Erythroblast (primary cell): Measurements from ENCODE around the gene TMEM82.

Source experiments
- GATA1 ChIP-seq: IDR thresholded peaks from 2 replicates; pipeline ENCODE4 v1.6.1; 2011; ENCODE audit warnings: low read depth, mild to moderate bottlenecking, control low read depth, low read length, moderate library complexity
- POLR2A ChIP-seq: IDR thresholded peaks from 2 replicates; pipeline ENCODE4 v1.6.1; 2011; ENCODE audit warnings: mild to moderate bottlenecking, low read length

DNA sequence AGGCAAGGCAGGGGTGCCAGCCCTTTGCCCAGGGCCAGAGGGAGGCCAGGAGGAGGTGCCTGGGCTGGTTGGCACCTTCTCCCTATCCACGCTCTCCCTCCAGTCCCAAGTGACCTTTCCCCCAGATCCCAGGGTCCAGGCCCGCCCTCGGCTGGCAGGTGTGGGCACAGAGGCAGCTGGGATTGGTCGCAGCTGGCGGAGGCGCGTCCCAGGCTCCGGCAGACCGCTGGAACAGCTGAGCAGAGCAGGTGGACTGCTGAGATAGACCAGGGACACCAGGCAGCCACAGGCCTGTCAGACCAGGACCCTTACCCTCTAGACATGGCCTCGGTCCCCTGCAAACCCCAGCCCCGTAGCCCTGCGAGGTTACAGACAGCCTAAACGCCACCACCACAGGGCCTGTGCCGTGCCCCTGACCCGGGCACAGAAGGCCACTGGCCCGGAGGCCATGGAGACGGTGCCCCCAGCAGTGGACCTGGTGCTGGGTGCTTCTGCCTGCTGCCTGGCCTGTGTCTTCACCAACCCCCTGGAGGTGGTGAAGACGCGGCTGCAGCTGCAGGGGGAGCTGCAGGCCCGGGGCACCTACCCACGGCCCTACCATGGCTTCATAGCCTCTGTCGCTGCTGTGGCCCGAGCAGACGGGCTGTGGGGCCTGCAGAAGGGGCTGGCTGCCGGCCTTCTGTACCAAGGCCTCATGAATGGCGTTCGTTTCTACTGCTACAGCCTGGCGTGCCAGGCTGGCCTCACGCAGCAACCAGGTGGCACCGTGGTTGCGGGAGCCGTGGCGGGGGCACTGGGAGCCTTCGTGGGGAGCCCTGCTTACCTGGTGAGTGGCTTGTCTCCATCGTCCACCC is 6.0 kb upstream of the TMEM82 start, which contains the start of gene SLC25A34:
- TF ChIP-seq POLR2A (no peak), GATA1 (no peak)
